DND-41 (cell line): ENCODE measurements around the gene ADGB.

Experiments used
- ATAC-seq: fragments of 200-7000 bp; cut with Tn5 transposase; 3 replicates; pipeline ENCODE4 v1.9.1; 2021; ENCODE audit warnings: low read depth; ENCODE audit not compliant: insufficient read depth
- DNase-seq: peaks from one replicate; pipeline ENCODE4 v3.0.0-alpha.2; 2020
- H2AFZ ChIP-seq: 2 replicates; pipeline ENCODE4 v1.6.0; 2012; ENCODE audit warnings: low read depth, low read length
- H3K27ac ChIP-seq: 2 replicates; pipeline ENCODE4 v1.5.1; 2012; ENCODE audit warnings: low read length, inconsistent platforms
- H3K27me3 ChIP-seq: fragments of 200-600 bp; sonication (generic); 2 replicates; pipeline ENCODE4 v1.6.0; 2012; ENCODE audit warnings: low read length, mild to moderate bottlenecking, inconsistent platforms; ENCODE audit not compliant: insufficient read depth, poor library complexity
- H3K36me3 ChIP-seq: 2 replicates; pipeline ENCODE4 v1.5.1; 2012; ENCODE audit warnings: low read length, inconsistent platforms; ENCODE audit not compliant: insufficient read depth
- H3K4me1 ChIP-seq: 2 replicates; pipeline ENCODE4 v1.5.1; 2012; ENCODE audit warnings: mild to moderate bottlenecking, low read length; ENCODE audit not compliant: insufficient read depth
- H3K4me2 ChIP-seq: 2 replicates; pipeline ENCODE4 v1.6.0; 2012; ENCODE audit warnings: mild to moderate bottlenecking, moderate library complexity, low read length, inconsistent platforms; ENCODE audit not compliant: insufficient read depth
- H3K4me3 ChIP-seq, 2 experiments: fragments of 200-600 bp in 1 of 2; shearing (Covaris generic) in 1 of 2; 2 replicates each; pipeline ENCODE4 v1.5.1; 2012 to 2016; ENCODE audit warnings: inconsistent platforms in 2 of 2, low read length in 2 of 2, mild to moderate bottlenecking in 2 of 2, low read depth in 1 of 2, moderate library complexity in 1 of 2
- H3K79me2 ChIP-seq: 2 replicates; pipeline ENCODE4 v1.6.0; 2012; ENCODE audit warnings: low read length, inconsistent platforms; ENCODE audit not compliant: insufficient read depth
- H3K9ac ChIP-seq: 2 replicates; pipeline ENCODE4 v1.6.0; 2012; ENCODE audit warnings: low read depth, mild to moderate bottlenecking, inconsistent platforms, low read length, moderate library complexity
- H3K9me3 ChIP-seq: 2 replicates; pipeline ENCODE4 v1.5.1; 2012; ENCODE audit warnings: low read length, moderate library complexity, mild to moderate bottlenecking, inconsistent platforms; ENCODE audit not compliant: insufficient read depth, severe bottlenecking
- H4K20me1 ChIP-seq: 2 replicates; pipeline ENCODE4 v1.6.0; 2012; ENCODE audit warnings: low read length; ENCODE audit not compliant: insufficient read depth
- CTCF ChIP-seq: IDR thresholded peaks from 2 replicates; pipeline ENCODE4 v1.5.1; 2012; ENCODE audit warnings: borderline replicate concordance, low read length, moderate library complexity, mild to moderate bottlenecking; ENCODE audit not compliant: poor library complexity, severe bottlenecking; ENCODE audit errors: extremely low read depth
- EZH2 ChIP-seq: IDR thresholded peaks from 3 replicates; pipeline ENCODE4 v1.6.1; 2012; ENCODE audit warnings: borderline replicate concordance, low read depth, mild to moderate bottlenecking, moderate library complexity, low read length, inconsistent platforms; ENCODE audit not compliant: severe bottlenecking

The ADGB gene

DNA sequence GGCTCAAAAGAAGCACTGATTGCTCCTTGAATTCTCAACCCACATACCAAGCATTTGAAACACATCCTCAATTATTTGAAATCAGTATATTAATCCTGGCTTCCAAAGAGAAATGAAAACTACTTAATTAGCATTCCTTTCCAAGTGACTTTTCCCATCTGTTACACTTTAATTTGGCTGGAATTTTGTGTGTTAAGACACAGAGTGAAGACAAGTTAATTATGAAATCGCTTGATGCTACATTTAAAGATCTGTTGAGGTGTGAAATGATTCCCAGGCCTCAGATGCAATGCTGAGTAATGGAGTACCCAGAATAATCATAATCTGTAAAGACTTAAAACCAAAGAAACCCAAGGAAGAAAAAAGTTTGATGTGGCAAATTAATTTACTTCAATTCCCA, 241.4 kb downstream of the ADGB start:
- DNase-seq (no peak), ATAC-seq (no peak)
- H3K4me3 ChIP-seq = no peak overlapping the region
- H3K27ac ChIP-seq = no peak overlapping the region
- no peaks in the 10 kb centered on the region for H3K36me3 ChIP-seq
- no peaks in the 10 kb centered on the region for H4K20me1 ChIP-seq
- no peak overlapping the region for H3K4me2 ChIP-seq
- no peak overlapping the region for H2AFZ ChIP-seq
- H3K79me2 ChIP-seq = no peaks in the 10 kb centered on the region
- TF ChIP-seq CTCF (no peak), EZH2 (no peak)
- H3K9ac ChIP-seq = no peak overlapping the region
- no peaks in the 10 kb centered on the region for H3K9me3 ChIP-seq
- H3K27me3 ChIP-seq = no peaks in the 10 kb centered on the region
- no peaks in the 10 kb centered on the region for H3K4me1 ChIP-seq

GRCh38 chr6:146840641-146841040, 241.9 kb downstream of the ADGB start:
- no peak overlapping the region for H3K4me2 ChIP-seq
- TF ChIP-seq CTCF = no peak
- no peak for TF ChIP-seq EZH2
- no peak overlapping the region for H3K27ac ChIP-seq
- no peaks in the 10 kb centered on the region for H3K9me3 ChIP-seq
- H2AFZ ChIP-seq = no peak overlapping the region
- no peak overlapping the region for H3K4me3 ChIP-seq
- H3K36me3 ChIP-seq = no peaks in the 10 kb centered on the region
- ATAC-seq (no peak), DNase-seq (no peak)
- H3K27me3 ChIP-seq = no peaks in the 10 kb centered on the region
- H4K20me1 ChIP-seq = no peaks in the 10 kb centered on the region
- no peak overlapping the region for H3K9ac ChIP-seq
- no peaks in the 10 kb centered on the region for H3K79me2 ChIP-seq
- H3K4me1 ChIP-seq = no peaks in the 10 kb centered on the region

DNA sequence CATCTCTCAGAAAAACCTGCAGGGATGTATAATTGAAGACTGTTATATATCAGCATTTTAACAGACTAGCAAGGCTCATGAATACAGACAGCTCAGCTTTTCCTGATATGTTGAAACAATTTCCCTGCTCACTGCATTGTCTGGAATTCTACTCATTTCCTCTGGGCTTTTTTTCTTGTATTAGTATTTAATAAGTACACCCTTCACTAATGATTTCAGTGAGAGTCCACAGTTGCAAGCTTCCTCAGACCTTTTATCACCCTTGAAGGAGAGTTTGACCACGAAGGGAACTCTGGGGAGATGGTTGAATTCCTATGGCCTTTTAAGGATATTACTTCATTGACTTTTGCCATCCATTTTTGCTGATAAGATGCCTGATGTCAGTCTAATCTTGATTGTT, 248.7 kb downstream of the ADGB start:
- Histone ChIP-seq H3K4me2 (no peak overlapping the region), H3K9ac (no peak overlapping the region), H3K79me2 (no peaks in the 10 kb centered on the region), H2AFZ (no peak overlapping the region), H3K36me3 (no peaks in the 10 kb centered on the region), H3K27me3 (no peaks in the 10 kb centered on the region), H3K4me1 (no peaks in the 10 kb centered on the region), H3K4me3 (no peak overlapping the region), H4K20me1 (no peaks in the 10 kb centered on the region), H3K27ac (no peak overlapping the region), H3K9me3 (no peaks in the 10 kb centered on the region)
- DNase-seq (no peak), ATAC-seq (no peak)
- TF ChIP-seq CTCF (no peak), EZH2 (no peak)

GRCh38 chr6:146850238-146850896, 251.6 kb downstream of the ADGB start:
- DNase-seq (no peak), ATAC-seq (no peak)
- no peak overlapping the region for H3K4me3 ChIP-seq
- no peak overlapping the region for H3K27ac ChIP-seq
- no peaks in the 10 kb centered on the region for H4K20me1 ChIP-seq
- no peaks in the 10 kb centered on the region for H3K27me3 ChIP-seq
- no peaks in the 10 kb centered on the region for H3K9me3 ChIP-seq
- no peak overlapping the region for H3K4me2 ChIP-seq
- TF ChIP-seq EZH2 = no peak
- TF ChIP-seq CTCF = no peak
- H3K9ac ChIP-seq = no peak overlapping the region
- no peaks in the 10 kb centered on the region for H3K79me2 ChIP-seq
- H2AFZ ChIP-seq = no peak overlapping the region
- no peaks in the 10 kb centered on the region for H3K36me3 ChIP-seq
- H3K4me1 ChIP-seq = no peaks in the 10 kb centered on the region
